Renal pelvis (tissue), 4 donors: Measurements from ENCODE around the gene SYP. TPM values are rescaled to one million over a fixed set of nuclear protein-coding genes. Genes with fewer than 3 reads are reported as not detected.
"Not testable (repeated sequence)": the region's sequence is repeated elsewhere in the genome, so short reads cannot be mapped to it uniquely, and the experiment has no call there.

Source experiments
- DNase-seq: peaks from one replicate; pipeline ENCODE4 v3.0.0-alpha.2; 2013
- polyA plus RNA-seq, 3 donors: library from polyadenylated mRNA; unstranded; fragments of 120-200 nt; gene quantifications; one replicate each; pipeline ENCODE4 v1.2.1, GENCODE V29; 2013; ENCODE audit not compliant: insufficient read length in 3 of 3

SYP gene
- polyA plus RNA-seq, 3 donors = 2.9 to 3.3 (median 2.9) TPM

DNA sequence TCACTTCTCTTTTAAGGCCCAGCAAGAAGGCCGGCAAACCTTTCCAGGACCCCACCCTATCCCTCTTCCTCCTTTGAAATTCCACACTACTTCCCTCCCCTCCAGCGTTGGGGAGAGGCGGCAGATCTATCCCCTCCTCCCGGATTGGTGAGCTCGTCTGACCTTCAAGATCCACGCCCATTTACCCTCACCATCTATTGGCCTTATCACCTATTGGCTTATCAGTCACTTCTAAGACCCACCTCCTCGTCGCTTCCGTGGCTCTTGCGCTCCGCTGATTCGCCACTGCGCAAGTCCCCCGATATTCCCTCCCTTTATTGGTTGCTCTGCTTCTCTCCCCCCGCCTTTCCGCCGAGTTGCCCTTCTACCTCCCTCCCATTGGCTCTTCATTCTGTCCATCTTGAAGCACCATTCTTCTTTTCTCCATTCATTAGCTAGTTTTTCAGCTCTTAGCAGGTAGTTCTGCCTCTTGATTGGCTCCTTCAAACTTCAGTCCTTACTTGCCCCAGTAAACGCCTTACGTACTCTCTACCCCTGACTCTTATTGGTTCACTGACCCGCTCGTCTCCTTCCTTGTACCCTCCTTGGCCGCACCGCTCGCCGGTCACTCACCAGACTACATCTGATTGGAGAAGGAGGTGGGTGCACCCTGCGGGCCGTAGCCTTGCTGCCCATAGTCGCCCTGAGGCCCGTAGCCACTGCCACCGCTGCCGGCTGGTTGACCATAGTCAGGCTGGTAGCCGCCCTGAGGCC is 9.0 kb downstream of the SYP start:
- DNase-seq = peak; percentile 96

DNA sequence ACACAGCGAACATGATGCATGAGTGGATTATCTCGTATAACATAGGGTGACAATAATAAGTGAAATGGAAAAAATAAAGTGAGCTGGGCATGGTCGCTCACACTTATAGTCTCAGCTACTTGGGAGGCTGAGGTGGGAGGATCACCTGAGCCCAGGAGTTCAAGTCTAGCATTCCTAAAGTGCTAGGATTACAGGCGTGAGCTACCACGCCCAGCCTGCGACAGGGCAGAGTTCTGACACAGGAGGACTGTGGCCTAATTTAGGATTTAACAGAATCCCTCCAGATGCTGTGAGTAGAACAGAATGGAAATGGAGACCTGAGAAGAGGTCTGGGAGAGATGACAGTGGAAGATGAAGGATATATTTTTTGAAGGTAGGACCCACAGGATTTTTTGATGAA is 10.4 kb downstream of the SYP start:
- no peak for DNase-seq

DNA sequence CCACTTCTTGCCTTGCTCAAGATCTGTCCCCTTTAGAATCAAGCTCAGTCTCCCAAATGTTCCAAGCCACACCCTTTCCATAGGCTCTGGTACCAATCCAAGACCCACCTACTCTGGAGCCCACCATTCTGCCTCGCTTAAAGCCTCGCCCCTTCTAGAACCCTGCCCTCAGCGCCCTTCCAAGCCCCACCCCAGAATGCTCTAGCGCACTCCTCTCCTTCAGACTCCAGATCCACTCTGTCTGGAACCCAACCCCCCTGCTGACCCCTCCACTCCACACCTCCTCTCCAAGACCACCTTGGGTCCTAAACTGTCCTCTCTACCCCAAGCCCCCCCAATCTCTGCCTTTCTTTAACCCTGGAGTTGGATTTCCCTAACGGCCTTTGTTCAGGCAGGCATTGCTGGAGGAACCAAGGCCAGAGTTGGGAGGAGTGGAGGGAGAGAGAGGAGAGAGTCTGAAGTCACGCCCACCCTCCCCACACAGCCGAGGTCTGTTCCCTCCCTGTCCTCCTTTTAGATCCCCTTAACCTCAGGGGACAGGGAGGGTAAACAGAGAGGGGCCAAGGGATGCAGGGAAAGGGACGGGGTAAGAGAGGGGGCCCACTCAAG is 11.4 kb downstream of the SYP start:
- DNase-seq = no peak

DNA sequence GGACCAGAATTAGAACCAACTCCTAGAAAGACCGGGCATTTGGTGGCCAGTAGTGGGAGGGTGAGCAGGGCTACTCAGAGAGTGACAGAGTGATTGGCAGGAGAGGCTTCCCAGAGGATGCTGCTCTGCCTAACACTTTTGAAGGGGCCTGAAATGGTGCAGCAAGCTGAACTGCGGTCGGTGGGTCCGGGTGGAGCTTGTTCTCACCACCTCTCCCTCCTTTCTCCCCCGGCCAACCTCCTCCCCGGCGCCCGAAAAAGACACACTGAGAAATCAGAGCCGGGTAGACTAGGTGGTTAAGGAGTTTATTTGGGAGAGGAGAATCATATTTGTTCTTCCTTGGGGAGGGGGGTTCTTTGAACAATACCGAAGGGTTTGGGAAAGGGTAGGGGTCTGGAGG is 12.5 kb downstream of the SYP start:
- no peak for DNase-seq

DNA sequence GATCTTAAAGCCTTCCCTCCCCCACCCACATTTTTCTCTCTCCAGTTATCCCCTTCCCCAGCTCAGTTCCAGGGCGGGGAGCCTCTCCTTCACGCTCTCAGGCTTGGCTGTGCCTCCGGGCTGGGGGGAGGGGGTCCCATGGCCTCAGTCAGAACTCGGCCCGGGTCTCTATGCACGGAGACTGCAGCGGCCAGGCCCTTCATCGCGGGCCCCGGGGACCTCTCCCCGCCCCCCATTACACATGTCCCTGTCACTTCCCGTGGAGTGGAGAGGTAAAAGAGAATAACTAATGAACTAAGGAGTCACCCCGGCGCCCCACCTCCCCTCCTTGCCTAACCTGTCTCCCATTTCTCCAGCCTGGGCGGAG is 13.0 kb downstream of the SYP start:
- DNase-seq = no peak

DNA sequence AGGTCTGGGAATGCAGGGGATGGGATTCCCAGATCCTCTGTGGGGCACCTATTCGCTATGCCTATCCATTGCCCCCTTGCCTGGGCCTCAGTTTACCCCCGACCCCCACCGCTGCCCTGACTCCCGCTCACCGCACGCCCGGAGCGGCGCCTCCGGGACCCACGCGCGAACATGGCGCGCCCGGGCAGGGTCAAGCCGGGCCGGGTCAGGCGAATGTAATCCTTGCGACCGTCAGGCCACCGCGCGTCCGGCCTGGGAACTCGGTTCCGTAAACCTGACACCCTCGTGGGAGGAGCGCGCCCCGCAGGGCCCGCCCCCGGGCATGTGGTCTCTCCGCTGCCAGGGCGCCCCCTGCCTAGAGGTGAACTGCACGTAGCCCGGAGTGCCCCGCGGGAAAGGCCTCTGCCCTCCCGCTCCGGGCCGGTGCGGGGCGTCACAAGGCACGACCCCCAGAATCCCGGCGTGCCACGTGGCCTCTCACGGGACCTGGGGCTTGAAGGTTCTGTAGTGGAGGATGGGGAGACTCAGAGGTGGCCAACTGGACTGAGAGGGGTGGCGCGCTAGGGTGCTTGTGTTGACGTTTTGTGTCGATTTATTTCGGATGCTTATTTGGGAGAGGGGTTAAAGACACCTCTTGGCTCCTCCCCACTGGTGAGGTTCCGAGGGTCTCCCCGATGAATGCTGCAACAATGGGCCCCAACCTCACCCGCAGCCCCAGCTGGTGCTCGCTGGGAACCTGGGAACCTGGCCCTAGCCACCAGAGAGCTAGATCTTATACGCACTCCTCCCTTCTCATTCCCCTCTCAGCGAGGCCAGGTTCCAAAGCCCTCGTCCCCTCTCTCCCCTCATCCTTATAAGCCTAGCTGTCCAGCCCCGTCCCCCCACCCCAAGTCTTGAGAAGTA is 13.6 kb downstream of the SYP start, which contains the start of gene PRICKLE3:
Gene PRICKLE3 (minus strand): TSS at position 249 of the 903 bp plus-strand sequence. CDS start 76 bp downstream, at position 173.
- DNase-seq = peak; percentile 46

DNA sequence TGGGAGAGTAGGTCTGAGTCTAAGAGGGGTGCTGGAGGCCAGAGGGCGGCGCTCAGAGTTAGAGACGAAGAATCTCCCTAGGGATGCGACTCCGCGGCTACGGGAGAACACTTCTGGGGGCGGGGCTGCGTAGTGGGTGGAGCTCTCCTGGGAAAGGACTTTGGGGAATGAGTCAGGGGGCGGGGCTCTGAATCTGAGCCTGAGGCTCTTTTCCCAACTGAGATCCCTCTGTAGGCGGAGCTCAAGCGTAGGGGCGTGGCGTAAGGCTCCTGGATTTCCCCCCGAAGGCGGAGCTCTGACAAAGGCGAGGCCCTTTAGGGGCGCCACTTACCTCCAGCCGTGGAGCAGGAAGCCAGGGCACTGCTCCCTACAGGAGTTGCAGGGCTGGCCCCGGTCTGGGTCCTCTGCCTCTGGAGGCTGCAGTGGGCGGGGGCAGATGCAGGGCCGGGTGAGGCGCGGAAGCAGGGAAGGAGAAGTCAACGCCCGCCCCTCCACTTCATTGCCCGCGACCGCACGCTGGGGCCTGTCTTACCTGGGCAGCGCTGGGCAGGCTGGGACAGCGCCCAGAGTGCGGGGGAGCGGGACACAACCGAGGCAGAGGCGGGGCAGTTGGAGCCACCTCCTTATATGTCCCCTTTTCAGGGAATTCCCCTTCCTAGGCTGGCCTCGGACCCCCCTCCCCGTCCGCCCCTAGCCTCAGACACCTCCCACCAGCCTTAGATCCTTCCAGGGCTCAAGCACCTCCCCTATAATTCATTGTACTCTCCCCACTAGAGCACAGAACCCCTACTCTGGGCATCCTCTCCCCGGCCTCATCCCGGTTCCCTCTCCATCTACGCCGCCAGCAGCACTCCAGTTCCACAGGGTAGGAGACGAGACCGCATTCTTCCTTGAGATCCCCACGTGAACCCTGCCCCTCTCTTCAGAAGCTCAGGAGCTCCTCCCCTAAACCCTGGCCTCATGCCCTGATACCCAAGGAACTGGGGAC is 15.4 kb downstream of the SYP start:
- DNase-seq = peak; percentile 85

DNA sequence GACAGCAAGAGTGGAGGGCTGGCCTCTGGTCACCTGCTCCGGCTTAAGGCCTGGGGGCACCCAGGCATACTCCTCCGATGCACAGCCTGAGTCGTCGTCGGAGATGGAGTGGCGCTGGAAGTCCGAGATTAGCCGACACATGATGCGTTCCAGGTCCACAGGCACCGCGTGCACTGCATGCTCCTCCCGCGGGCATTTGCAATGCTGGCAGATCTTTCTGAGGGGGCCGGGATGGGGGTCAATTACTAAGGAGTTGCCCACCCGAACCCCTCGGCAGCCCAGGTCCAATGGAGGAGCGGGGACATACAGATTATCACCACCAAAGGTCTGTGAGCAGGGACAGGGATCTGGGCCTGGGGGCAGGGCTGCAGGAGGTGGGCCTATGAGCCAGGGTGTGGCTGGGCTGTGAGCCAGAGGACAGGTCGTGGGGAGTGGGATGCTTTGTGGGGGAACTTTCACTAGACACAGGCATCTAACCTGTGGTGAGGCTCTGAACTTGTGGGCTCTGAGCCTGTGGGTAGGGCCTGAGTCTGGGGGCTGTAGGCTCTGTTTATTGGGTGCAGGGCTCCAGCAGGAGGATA is 16.2 kb downstream of the SYP start:
- DNase-seq = no peak

DNA sequence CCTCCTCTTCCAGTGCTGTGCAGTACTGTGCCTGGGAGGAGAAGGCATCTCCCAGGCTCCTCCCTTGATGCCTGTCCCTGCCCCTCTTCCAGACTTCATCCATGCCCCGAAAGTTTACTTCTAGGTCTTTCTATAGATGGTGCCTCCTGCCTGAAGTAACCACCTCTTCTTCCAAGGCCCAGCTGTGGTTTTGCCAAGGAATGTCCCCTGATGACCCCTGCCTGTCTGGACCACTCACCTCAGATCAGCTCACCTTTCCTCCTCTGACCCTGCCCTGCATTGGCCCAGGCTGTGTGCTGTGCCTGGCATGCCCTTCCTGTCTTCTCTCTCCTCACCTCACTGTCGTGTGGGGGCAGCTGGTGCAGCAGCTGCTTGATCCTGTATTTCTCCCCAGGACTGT is 20.6 kb downstream of the SYP start:
- DNase-seq = no peak

DNA sequence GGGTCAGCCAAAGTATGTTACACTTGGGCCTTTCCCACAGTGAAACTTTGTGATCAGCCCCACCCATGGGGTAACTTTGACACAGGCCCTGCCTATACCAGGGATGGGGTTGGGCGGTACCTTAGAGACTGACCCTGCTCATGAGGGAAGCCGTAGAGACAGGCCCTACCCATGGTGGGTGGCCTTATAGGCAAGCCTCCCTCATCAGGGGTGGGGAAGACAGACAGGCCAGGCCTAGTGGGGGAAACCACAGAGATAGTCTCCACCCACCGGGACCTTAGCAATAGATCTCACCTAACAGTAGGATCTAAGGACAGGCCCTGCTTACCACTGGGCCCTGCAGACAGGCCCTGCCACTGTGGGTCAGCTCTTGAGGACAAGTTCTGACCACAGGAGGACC is 21.5 kb downstream of the SYP start:
- DNase-seq = no peak

DNA sequence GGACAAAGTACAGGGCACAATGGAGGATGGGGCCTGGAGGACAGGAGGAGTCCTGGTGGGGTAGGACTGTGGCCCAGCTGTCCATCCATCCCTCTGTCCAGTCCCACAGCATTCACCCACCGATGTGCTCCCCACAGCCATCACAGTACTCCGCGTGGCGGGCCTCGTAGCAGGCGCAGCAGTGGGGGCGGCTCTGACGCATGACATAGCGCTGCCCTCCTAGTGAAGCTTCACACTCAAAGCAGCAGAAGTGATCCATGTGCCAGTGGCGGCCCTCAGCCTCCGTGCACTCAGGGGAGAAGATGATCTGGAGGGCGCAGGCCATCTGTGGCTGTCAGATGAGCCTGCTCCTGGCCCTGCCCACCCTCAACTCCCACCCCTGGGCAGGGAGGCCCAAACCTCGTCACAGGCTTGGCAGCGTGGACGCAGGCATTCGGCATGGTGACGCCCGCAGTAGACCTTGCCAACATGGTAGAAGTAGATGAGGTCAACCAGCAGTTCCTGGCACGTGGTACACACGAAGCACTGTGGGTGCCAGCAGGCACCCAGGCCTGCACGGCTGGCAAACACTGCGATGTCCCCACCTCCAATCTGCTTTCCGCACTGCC is 22.0 kb downstream of the SYP start:
- no peak for DNase-seq

DNA sequence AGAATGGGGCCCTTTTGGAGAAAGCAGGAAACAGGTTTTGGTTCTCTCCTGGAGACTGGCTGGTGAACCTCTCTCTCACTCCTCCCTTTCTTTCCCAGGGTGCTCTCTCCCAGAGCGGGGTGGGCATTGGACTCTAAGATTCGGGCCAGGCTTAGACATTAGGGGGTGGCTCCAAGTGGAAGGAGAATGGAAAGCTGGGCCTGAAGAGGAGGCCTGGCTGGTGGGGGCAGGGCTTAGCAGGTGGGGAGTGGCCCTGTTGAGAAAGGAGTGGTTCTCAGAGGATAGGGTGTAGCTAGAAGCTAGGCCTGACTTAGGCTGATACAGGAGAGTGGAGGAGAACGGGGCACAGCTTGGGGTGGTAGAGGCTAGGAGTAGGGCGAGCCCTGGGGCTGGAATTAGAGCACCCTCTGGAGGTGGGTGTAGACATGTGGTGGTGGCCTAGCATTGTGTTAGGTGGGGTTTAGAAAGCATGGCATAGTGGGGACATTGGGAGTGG is 22.6 kb downstream of the SYP start:
- DNase-seq = no peak

DNA sequence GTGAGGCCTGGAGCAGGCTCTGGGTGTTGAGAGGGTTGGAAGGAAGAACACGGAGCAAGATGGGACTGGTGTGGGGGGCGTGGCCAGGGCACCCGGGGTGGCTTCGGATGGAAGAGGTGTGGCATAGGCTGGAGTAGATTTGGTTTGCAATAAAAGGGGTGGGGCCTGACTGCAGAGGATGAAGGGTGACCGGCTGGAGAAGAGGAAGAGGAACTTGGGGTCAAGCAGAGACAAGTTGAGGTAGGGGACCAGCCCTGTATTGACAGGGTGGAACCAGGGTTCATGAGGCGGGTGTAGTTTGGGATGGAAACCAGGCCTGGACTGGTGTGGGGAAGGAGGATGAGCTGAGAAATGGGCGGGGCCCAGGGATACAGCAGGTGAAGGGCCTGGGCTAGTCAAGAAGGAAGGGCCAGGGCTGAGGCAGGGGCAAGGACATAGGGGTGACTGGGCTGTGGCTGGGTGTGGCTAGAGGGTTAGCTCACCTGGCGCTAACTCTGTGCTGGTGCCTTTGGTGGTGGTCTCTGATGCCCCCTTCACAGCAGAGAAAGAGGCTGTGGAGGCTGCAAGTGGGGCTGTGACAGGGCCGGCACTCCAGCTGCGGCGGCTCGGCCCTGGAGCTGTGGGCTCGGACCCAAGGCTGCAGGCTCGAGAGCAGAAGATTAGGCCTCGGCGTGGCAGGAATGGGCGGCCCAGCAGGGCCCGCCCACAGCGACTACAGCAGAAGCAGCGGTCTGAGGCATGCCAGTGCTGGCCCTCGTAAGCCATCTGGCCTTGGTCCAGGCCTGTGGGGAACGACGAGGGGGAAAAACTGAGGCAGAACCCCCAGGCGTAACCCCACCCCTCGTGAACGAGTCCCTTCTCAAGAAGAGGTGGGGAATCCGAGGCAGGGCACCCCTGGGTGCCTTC is 23.3 kb downstream of the SYP start:
- DNase-seq = no peak

DNA sequence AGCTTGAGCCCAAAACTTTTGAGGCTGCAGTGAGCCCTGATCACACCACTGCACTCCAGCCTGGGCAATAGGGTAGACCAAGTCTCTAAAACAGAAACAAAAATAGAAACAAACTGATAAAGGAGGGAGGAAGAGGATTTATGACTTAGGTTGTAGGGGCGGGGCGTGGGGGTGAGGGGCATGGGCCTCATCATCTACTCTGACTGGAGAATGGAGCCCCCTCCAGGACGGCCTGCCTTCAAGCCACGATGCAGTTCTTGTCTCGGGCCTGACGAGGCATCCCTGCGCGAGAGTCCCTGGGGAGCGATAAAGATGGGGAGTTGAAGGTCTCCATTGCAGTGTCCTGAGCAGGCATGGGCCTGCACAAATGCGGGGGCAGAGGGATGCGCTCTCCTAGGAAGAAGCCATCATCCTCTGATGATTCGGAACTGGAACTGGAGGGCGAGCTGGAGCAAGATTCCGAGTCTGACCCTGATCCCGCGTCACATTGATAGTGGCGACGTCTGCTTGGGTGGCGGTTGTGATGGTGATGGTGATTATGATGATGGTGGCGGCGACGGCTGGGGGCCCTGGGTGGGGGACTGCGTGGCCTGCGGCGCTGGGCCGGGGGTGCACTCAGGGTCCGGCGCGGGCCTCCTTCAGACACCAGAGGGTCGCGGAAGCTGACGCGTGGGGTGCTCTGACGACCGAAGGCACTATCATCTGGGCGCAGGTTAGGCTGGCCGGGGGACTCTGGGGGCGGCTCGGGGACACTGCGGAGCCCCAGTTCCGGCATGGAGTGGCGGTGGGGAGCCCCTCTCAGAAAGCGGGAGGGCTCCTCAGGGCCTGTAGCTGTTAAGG is 24.3 kb downstream of the SYP start:
- no peak for DNase-seq

DNA sequence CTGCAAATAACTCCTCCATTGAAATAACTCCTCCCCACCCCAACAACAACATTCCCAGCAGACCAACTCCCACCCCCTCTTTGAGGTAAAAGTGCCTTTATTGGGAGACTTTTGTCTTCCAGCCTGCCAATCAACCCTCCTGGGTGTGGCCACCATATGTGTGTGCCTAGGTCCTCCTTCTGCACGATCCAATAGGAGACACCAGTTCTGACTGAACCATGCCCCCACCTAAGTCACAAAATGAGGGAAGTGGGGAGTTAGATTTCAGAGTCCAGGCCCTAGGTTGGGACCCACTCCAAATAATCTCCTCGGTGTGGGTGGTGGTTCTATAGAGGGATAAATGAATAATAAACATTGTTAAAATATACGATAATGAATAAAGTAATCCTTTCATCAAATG is 25.3 kb downstream of the SYP start:
- DNase-seq = no peak

DNA sequence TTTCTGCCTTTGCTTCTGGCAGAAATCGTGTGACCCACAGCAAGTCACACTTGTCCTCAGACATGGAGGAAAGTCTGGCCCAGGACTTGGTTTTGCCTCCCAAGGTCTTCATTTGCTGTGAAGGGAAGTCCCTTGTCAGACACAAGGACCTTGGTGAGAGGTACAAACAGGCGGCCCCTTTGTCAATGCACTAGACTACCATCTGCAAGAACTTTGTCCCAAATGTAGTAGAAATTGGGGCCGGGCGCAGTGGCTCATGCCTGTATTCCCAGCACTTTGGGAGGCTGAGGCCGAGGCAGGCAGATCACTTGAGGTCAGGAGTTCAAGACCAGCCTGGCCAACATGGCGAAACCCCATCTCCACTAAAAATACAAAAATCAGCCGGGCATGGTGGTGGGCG is 26.4 kb downstream of the SYP start:
- DNase-seq = not testable (repeated sequence)

DNA sequence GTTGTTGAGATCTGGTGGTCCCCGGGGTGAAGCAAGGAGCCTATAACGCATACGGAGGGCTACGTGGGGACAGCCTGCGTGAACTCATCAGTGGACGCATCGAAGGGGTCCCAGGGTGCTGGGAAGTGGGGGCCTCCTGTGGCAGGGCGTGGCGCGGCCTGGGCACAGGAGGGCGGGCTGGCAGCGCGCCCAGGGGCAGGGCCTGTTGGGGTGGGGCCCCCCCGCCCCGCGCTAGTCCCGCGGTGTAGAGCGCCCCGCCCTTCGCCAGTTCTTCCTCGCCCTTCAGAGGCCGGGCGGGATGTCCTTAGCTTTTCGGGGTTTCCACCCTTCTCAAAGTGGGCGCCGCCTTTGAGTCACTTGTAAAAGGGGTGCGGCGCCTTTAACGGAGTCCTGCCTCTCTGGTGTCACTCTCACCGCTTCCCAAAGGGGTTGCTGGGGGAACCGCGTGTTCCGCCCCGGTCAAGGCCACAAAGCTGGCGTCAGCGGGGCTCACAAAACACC is 27.7 kb downstream of the SYP start:
- no peak for DNase-seq

DNA sequence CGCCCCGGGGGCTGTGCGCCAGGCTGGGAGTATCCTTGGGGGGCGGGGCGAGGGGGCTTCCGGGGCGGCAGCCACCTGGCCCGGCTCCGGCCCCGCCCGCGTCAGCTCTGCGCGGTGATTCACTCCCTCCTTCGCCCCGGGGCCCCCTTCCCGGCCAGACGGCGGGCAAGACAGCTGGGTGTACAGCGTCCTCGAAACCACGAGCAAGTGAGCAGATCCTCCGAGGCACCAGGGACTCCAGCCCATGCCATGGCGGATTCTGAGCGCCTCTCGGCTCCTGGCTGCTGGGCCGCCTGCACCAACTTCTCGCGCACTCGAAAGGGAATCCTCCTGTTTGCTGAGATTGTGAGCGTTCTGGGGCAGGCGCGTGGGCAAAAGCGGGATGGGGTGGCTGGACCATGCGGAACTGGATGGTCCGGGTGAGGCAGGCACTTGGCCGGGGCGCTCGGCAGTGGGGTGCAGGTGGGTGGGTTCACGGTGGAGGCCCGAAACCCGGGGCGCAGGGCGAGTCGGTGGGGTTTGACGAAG is 28.2 kb downstream of the SYP start, which contains the start of gene PLP2:
Gene PLP2 (plus strand): TSS at position 147 of the 528 bp plus-strand sequence. CDS start 103 bp downstream, at position 250.
- no peak for DNase-seq
